GM19193 (cell line): ENCODE data around the gene UBR1.

Experiments used
- POLR2A ChIP-seq: IDR thresholded peaks from 4 replicates; pipeline ENCODE4 v1.6.1; 2011; ENCODE audit not compliant: insufficient read depth, insufficient read length; ENCODE audit errors: extremely low read depth

The UBR1 gene

DNA sequence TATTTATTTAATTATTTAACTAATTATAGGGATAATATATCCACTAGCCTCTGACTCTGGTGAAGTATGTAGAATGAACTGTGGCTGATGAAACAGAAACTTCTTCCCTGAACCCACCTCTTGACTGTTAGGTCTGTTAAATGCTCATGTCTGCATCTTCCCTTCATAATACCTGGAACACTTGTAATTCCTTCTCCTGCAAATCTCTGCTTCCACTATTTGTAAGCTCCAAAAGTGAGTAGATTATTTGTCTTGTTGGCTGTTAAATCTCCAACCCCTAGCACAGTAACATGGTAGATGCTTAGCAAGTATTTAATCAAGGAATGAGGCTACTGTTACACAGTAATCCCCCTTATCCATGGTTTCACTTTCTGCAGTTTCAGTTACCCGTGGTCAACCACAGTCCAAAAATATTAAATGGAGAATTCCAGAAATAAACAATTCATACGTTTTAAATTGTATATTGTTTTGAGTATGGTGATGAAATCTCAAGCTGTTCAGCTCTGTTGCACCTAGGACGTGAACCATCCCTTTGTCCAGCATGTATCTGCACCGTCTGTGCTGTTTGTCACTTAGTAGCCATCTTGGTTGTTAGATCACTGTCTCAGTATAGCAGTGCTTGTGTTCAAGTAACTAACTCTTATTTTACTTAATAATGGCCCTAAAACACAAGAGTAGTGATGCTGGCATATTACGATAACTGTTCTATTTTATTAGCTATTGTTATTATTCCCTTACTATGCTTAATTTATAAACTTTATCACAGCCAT, 190.9 kb downstream of the UBR1 start:
- TF ChIP-seq POLR2A = no peak

DNA sequence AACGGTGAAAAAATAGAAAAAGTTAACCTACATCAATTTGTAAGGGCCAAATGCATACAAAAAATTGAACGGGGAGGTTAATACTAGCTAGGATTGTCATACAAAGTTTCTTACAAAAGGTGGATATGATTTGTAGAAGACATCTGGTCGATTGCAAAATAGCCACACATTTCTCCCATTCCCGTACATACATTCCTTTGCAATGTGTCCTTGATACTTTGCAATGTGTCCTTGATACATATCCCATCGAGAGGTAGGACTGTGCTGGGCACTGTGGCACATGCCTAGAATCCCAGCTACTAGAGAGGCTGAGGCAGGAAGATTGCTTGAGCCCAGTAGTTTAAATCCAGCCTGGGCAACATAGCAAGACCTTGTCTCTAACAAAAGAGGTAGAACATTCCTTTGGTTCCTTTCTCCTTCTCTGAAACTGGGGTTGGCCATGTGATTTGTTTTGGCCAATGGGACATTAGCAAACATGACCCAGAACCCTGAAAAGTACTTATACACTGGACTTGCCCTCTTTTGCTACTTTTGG, 194.7 kb downstream of the UBR1 start:
- no peak for TF ChIP-seq POLR2A

DNA sequence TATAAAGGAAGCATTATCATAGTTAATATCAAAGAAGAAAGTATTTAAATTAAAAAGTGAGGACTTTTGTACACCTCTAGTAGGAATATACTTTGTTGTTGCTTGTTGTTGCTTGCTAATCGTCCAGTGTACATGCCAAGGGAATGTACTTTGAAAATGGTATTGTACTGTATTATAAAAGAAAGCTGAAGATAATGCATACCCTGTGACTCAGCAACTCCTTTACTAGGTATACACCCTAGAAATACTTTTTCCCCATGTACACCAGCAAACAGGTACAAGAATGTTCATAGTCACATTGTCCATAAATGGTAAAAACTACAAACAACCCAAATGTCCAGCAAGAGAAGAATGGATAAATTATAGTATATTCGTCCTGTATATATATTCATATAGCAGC, 197.3 kb downstream of the UBR1 start:
- no peak for TF ChIP-seq POLR2A

DNA sequence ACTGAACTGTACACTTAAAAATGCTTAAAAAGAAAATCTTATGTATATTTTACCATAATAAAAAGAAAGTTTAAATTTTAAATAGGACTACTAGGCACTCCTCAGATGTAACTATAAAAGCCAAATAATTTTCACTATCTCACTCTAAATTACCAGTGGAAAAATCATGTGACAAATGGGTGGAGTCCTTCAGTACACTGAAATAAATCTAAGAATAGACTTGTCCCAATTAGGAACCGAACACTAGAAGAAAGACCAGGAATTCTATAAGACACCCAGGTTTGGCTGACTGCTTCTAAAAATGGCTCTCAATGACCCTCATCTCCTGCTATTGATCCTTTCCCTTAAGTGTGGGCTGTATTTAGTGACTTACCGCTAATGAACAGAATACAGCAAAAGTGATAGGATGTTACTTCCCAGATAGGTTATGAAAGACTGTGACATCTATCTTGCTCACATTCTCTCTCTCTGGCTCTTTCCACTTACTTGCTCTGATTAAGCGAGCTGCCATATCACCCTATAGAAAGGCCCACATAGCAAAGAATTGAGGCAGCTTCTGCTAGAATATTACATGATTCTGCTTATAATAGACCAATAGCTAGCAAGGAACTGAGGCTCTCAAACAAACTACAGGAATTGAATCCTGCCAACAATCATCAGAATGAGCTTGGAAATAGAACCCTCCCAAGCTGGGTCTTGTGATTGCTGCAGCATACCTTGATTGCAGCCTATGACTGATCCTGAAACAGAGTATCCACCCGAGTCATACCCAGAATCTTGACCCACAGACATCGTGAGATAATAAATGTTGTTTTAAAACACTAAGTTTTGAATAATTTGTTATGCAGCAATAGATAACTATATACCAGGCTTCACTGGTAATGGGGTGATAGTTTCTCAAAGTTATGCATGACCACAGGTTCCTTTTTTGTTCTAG, 202.2 kb downstream of the UBR1 start:
- no peak for TF ChIP-seq POLR2A
